Measurements from ENCODE around the gene ADD3.

DNA sequence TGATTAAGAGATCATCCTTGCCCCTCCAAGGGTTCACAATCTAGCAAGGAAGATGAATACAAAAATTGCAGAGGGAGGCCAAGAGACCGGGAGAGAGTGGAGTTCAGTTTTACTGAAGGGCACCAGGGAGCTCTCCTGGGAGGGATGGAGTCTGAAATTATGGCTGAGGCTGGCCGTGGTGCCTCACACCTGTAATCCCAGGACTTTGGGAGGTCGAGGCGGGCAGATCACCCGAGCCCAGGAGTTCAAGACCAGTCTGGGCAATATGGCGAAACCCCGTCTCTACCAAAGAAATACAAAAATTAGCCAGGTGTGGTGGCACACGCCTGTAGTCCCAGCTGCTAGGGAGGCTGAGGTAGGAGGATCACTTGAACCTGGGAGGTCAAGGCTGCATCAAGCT lies 148.3 kb downstream of the ADD3 start:
- TF ChIP-seq, protein P1, sequence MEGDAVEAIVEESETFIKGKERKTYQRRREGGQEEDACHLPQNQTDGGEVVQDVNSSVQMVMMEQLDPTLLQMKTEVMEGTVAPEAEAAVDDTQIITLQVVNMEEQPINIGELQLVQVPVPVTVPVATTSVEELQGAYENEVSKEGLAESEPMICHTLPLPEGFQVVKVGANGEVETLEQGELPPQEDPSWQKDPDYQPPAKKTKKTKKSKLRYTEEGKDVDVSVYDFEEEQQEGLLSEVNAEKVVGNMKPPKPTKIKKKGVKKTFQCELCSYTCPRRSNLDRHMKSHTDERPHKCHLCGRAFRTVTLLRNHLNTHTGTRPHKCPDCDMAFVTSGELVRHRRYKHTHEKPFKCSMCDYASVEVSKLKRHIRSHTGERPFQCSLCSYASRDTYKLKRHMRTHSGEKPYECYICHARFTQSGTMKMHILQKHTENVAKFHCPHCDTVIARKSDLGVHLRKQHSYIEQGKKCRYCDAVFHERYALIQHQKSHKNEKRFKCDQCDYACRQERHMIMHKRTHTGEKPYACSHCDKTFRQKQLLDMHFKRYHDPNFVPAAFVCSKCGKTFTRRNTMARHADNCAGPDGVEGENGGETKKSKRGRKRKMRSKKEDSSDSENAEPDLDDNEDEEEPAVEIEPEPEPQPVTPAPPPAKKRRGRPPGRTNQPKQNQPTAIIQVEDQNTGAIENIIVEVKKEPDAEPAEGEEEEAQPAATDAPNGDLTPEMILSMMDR (conservative IDR thresholded peaks at IDR 0.05; ENCODE audit: low read length) = no peak
- no peak for TF ChIP-seq EZH2phosphoT487 (IDR thresholded peaks at IDR 0.05; ENCODE audit: borderline replicate concordance)
